ENCODE results near the gene ELP2. TPM values are rescaled to one million over a fixed set of nuclear protein-coding genes. Genes with fewer than 3 reads are reported as not detected.
A peak's percentile ranks its signal among the peaks of the same experiment; 100 is the strongest.
"Not testable (repeated sequence)": the region's sequence is repeated elsewhere in the genome, so short reads cannot be mapped to it uniquely, and the experiment has no call there.

Gene ELP2
- total RNA-seq, 1 donor from 2014 or later, result 96.2 TPM

GRCh38 chr18:36160959-36161371, 31.3 kb downstream of the ELP2 start:
- H3K27ac Mint-ChIP-seq (ENCODE audit: unreplicated experiment), result no peak overlapping the region
- TF ChIP-seq CTCF (IDR thresholded peaks at IDR 0.05; ENCODE audit: partially characterized antibody, unreplicated experiment), result no peak
- no peaks in the 10 kb centered on the region for H3K36me3 Mint-ChIP-seq (ENCODE audit: unreplicated experiment)

GRCh38 chr18:36162981-36163380, 33.3 kb downstream of the ELP2 start:
- Mint-ChIP-seq H3K27me3 (ENCODE audit: unreplicated experiment) (no peaks in the 10 kb centered on the region), H3K27ac (ENCODE audit: unreplicated experiment) (no peak overlapping the region), H3K9me3 (ENCODE audit: unreplicated experiment) (no peaks in the 10 kb centered on the region), H3K4me3 (ENCODE audit: unreplicated experiment) (no peak overlapping the region), H3K4me1 (ENCODE audit: low read depth, unreplicated experiment) (no peaks in the 10 kb centered on the region), H3K36me3 (ENCODE audit: unreplicated experiment) (peaks cover 9% of the 10 kb centered on the region)
- DNase-seq, result no peak
- TF ChIP-seq CTCF (IDR thresholded peaks at IDR 0.05; ENCODE audit: partially characterized antibody, unreplicated experiment), result no peak

More at GRCh38 chr18:36160959-36161371, 31.3 kb downstream of the ELP2 start:
- DNase-seq, result no peak
- no peak overlapping the region for H3K4me3 Mint-ChIP-seq (ENCODE audit: unreplicated experiment)
- no peaks in the 10 kb centered on the region for H3K4me1 Mint-ChIP-seq (ENCODE audit: low read depth, unreplicated experiment)
- no peaks in the 10 kb centered on the region for H3K9me3 Mint-ChIP-seq (ENCODE audit: unreplicated experiment)
- no peaks in the 10 kb centered on the region for H3K27me3 Mint-ChIP-seq (ENCODE audit: unreplicated experiment)

GRCh38 chr18:36167692-36168218, 38.1 kb downstream of the ELP2 start:
- no peak overlapping the region for H3K27ac Mint-ChIP-seq (ENCODE audit: unreplicated experiment)

GRCh38 chr18:36168296-36168695, 38.6 kb downstream of the ELP2 start:
- not testable (repeated sequence) for H3K27me3 Mint-ChIP-seq (ENCODE audit: unreplicated experiment); H3K27ac Mint-ChIP-seq (ENCODE audit: unreplicated experiment); H3K9me3 Mint-ChIP-seq (ENCODE audit: unreplicated experiment); H3K4me1 Mint-ChIP-seq (ENCODE audit: low read depth, unreplicated experiment); H3K4me3 Mint-ChIP-seq (ENCODE audit: unreplicated experiment); DNase-seq
- H3K36me3 Mint-ChIP-seq (ENCODE audit: unreplicated experiment), result peaks cover 19% of the 10 kb centered on the region

More at GRCh38 chr18:36167692-36168218, 38.1 kb downstream of the ELP2 start:
- H3K27me3 Mint-ChIP-seq (ENCODE audit: unreplicated experiment), result peaks cover 2% of the 10 kb centered on the region
- no peak overlapping the region for H3K4me3 Mint-ChIP-seq (ENCODE audit: unreplicated experiment)
- H3K9me3 Mint-ChIP-seq (ENCODE audit: unreplicated experiment), result no peaks in the 10 kb centered on the region
- peaks cover 3% of the 10 kb centered on the region for H3K4me1 Mint-ChIP-seq (ENCODE audit: low read depth, unreplicated experiment)
- no peak for DNase-seq
- TF ChIP-seq CTCF (IDR thresholded peaks at IDR 0.05; ENCODE audit: partially characterized antibody, unreplicated experiment), result no peak
- peaks cover 19% of the 10 kb centered on the region for H3K36me3 Mint-ChIP-seq (ENCODE audit: unreplicated experiment)

GRCh38 chr18:36169938-36170337, 40.2 kb downstream of the ELP2 start:
- TF ChIP-seq CTCF (IDR thresholded peaks at IDR 0.05; ENCODE audit: partially characterized antibody, unreplicated experiment), result no peak
- DNase-seq, result no peak
- Mint-ChIP-seq H3K36me3 (ENCODE audit: unreplicated experiment) (peaks cover 19% of the 10 kb centered on the region), H3K27me3 (ENCODE audit: unreplicated experiment) (peaks cover 2% of the 10 kb centered on the region), H3K4me3 (ENCODE audit: unreplicated experiment) (no peak overlapping the region), H3K9me3 (ENCODE audit: unreplicated experiment) (no peaks in the 10 kb centered on the region), H3K4me1 (ENCODE audit: low read depth, unreplicated experiment) (peaks cover 12% of the 10 kb centered on the region), H3K27ac (ENCODE audit: unreplicated experiment) (peak overlapping the region; percentile 82)
